ENCODE measurements around the gene CAMK2B.

Gene CAMK2B

GRCh38 chr7:44329888-44330287 is 4.5 kb upstream of the CAMK2B start:
- no peak for DNase-seq

DNA sequence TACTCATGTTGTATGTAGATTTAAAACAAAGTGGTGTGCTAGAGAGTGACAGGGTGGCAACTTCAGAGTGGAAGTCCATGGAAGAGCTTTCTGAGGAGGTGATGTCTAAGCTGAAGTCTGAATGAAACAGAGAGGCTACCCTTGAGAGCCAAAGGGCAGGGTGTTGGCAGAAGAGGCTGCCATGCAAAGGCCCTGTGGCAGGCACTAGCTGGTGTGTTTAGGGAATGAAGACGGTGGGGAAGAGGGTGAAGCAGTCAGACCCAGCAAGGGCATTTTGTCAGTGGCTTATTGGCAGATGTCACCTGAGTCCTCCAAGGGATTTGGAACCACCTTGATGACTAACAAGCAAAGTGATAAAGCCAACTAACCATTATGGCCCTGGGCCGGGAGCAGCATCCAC is 3.7 kb upstream of the CAMK2B start:
- DNase-seq = no peak

DNA sequence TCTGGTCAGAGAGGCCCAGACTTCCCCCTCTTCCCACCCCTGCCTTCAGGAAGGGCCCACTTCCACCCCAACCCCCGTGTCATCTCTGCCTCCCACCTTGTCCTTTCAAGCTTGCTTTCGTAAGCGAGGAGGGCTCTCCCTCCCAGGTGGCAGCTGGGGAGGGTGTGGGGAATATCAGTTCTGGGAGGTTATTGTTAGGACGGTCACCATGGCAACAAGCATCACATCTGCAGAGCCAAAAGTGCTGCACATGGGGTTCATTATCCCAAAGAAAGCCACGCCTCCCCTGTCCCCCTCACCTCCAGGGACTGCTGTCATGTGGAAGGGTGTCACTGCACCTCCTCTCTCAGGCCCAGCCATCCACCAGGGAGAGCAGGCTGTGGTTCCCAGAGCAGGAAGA is 2.6 kb upstream of the CAMK2B start:
- no peak for DNase-seq

GRCh38 chr7:44326261-44327125 is 1.1 kb upstream of the CAMK2B start:
- no peak for DNase-seq

DNA sequence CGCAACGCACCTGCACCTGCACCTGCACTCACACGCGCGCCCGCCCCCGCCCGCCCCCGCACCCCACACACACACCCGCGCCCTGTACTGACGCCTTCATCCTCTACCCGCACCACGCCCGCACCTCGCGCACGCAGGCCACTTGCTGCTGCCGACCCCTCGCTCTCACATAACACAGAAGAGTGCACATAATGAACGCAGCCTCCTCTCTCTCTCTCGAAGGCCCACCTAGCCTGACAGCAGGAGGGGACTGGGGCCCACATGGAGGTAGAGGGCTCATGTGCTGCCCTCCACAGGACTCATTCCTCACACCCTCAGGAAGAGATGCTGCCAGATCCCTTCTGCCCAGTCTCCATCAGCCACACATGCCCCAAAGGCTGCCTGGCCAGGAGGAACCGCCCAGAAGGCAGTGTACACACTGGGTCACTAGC is 432 bp upstream of the CAMK2B start:
- no peak for DNase-seq

DNA sequence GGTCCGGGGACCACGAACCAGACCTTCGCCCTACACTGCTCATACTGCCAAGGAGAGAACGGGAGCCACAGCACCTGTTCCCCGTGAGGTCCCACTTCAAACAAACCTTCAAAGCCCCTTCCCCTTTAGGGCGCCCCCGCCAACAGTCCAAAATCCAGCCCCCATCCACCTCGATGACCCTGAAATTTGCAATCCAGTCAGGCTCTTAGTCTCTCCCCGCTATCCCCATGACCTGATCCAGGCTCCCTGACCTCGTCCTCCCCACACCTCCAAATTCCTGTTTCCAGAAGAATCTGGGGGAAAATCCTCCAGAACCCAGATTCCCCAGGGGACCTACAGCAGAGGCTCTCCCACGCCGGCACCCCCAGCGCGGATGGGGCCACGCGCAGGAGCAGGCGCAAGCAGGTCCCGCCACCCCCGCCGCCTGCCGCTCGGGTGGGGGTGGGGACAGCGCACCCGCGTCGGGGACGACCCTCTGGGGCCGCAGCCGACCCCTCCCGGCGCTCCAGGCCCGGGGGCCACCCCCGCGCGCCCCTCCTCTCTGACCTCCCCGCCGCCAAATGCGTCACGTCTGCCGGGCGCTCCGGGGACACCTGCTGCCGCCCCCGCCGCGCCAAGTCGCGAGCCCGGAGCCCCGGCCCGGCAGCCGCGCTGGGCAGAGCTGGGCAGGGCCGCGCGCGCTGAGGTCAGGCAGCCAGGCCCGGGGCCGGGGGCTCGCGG is 753 bp downstream of the CAMK2B start:
- DNase-seq = no peak

DNA sequence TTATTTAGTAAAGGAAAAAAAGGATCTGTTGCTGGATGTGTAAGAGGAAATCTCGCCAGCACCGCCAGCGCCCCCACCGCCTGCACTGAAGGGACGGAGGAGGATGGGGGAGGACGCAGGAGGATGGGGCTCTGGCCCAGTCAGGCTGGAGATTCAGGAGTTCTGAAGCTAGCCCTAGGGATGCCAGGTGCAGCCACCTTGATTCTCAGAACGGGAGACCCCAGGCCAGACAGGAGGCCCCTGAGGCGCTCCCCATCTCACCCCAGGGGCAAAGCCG is 1.3 kb downstream of the CAMK2B start:
- DNase-seq = no peak

DNA sequence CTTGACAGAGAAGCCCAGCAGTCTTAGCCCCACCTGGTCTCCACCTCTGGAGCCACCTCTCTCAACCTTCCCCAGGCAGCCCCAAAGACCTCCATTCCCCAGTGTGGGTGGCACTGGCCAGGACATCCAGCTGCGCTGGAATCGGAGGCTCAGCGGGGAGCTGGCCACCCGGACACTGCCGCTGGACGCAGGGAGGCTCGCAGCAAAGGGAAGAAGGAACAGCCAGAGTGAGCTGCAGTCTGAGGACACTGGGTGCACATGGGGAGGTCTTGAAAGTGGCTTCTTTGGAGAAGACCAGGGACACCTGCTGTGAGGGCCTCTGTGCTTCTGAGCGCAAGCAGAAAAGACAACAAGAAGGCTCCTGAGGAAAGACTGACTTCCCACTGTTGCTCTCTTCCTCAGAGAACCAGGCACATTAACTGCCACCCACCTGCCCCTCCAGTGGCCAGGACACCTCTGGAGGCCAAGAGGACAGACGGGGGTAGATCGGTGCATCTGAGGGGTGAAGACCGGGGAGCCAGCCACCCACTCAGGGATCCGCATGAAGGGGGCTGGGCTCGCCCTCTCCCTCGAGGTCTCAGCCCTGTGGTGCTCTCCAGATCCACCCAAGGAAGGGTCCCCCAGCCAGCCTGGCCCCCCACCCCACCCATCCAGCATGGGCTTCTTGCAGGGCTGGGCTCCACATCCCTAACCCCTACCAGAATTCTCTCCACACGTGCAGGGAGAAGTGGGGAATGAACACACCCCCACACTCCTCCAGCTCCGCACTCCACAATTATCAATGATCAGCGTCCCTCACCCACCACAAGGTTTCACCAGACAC is 1.8 kb downstream of the CAMK2B start:
- DNase-seq = no peak

DNA sequence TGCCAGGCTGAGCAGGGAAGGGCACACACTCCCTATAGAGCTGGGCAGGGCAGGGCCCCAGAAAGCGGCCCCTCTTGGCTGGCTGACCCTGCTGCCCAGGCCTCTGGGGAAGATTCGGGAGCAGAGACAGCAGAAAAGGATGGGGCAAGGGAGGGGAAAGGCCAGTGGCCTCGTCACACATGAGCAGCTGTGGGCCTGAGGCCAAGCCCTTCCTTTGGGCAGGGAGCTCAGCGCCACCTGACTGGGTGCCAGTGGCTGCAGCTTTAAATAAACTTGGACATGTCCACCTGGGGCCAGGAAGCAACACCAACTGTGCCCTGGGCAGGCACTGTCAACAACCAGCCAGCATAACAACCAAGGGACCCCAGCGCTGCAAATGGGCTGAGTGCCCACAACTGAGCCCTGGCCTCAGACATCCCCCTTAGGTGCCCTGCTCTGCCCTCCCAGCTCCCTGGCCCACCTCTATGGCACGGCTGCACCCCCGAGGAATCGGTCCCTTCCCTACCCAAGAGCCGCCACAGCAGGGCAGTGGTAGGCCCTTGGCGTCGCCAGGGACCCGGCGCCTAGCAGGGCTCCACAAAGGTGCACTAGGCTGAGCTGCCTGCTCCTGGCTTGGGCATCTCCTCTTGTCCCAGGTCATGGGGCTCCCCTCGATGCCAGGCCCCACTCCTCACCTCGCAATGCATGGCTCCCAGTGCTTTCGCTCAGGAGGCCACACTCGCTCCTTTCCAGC is 2.6 kb downstream of the CAMK2B start:
- DNase-seq = no peak

DNA sequence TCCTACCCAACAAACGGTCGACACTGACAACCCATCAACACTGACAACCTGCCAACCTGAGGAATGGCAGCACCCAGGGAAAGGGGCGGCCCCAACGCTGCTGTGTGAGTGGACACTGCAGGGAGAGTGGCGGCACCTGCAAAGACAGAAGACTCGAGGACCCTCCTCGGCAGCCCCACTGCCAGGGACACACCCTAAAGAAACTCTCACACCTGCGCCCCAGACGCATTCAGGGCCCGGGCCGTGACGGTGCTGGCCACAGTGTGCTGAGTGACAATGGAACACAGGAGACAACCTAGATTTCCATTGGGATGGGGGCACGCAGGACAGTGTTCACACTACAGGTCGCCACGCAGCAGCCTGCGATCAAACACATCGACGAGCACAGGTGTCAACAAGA is 3.6 kb downstream of the CAMK2B start:
- no peak for DNase-seq

GRCh38 chr7:44320794-44321371 is 4.5 kb downstream of the CAMK2B start:
- no peak for DNase-seq

GRCh38 chr7:44320141-44320540 is 5.3 kb downstream of the CAMK2B start:
- no peak for DNase-seq

DNA sequence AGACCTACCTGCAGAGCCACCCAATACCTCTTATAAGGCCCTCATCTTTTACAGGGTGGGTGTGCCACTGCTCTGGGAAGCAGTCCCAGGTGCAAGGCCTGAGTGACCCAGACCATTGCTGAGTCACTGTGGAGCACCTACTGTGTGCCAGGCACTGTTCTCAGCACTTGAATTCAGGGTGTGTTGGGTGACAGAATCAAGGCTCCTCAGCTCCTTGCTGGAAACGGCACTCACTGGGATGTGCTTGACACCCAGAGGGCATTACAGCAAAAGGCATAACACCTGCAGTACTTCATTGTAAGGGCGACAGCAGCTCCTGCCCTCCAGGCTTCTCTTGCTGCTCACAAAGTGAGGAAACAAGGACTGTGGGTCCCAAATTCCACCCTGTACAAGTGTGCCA is 7.1 kb downstream of the CAMK2B start:
- no peak for DNase-seq

DNA sequence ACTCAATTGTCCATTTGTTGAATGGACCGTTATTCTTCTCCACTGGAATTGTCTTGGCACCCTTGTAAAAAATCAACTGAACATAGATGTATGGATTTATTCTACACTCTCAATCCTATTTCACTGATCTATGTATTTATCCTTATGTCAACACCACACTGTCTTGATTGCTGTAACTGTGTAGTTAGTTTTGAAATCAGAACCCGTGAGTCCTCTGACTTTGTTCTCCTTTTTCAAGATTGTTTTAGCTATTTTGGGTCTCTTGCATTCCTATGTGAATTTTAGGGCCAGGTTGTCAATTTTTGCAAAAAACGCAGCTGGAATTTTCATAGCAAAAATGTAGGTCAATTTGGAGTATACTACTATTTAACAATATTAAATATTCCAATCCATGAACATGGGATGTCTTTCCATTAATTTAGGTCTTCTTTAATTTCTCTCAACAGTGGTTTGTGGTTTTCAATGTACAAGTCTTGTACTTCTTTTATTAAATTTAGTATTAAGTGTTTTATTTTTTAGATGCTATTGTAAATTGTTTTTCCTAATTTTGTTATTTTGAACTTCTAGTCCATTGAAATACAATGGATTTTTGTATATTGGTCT is 10.0 kb downstream of the CAMK2B start:
- no peak for DNase-seq

DNA sequence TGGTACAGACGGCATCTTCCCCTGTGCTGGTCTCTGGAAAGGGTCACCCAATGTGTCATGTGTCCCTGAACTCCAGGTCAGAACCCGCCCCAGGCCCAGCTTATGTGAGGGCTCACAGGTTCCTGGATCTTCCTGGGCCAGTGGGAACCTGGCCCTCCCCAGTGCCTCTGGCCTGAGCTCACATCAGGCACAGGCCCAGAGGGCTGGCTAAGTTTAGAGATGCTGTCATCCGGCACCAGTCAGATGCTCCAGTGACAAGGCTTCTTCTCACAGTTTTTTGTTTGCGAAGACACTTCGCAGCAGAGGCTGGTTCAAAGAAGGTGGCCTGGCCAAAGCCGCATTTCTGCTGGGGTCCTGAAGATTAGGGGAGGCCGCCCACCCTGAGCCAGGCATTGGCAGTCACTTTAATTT is 11.8 kb downstream of the CAMK2B start:
- no peak for DNase-seq

GRCh38 chr7:44313016-44313415 is 12.4 kb downstream of the CAMK2B start:
- no peak for DNase-seq

- no peak for DNase-seq
These were observed 13.6 kb downstream of the CAMK2B start for GRCh38 chr7:44311561-44312495.

DNA sequence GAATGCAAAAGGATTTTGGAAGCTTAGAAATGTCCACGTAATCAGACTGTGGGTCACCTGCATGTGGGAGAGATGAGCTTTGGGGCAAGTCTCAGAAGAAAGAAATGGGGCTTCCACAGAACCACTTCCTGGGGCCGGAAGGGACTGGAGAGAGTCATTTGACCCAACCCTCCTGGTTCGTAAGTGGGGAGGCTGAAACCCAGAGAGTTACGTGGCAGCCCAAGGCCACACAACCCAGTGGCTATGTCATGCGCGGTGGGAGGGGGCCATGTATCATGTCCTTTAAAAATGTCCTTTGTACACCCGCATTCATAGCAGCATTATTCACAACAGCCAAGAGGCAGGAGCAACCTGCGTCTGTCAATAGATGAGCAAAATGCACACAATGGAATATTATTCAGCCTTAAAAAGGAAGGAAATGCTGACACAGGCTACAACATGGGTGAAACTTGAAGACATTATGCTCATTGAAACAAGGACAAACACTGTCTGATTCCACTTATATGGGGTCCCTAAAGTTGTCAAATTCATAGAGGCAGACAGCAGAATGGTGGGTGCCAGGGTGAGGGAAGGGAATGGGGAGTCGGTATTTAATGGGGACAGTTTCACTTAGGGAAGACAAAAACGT is 15.1 kb downstream of the CAMK2B start:
- DNase-seq = no peak

GRCh38 chr7:44309271-44310091 is 15.9 kb downstream of the CAMK2B start:
- DNase-seq = no peak

Data from AML-193 (cell line).